IMR-90 (cell line): ENCODE data around the gene ZNF316. TPM values are rescaled to one million over a fixed set of nuclear protein-coding genes. Genes with fewer than 3 reads are reported as not detected.

Source experiments
- ATAC-seq: fragments of 200-7000 bp; cut with Tn5 transposase; 2 replicates; pipeline ENCODE4 v1.9.1; 2020; ENCODE audit warnings: low read depth, mild to moderate bottlenecking, moderate library complexity
- BruUV-seq: library from RNA; stranded (reverse); fragments of 400-500 nt; replicated peaks from 2 replicates; lab custom pipeline; 2021; lab: Mats Ljungman, UMichigan
- CTCF ChIA-PET: fragments of 300-600 bp; formaldehyde crosslinking; extraction: SDS; loops from one replicate; lab custom pipeline; 2021; ENCODE audit warnings: antibody characterized with exemption; lab: Yijun Ruan, JAX
- POLR2A ChIA-PET: fragments of 300-600 bp; sonication (Branson Sonifier 250); formaldehyde crosslinking; loops from one replicate; lab custom pipeline; 2022; ENCODE audit warnings: antibody characterized with exemption; ENCODE audit not compliant: unreplicated experiment; lab: Charles Lee
- DNase-seq: peaks from one replicate; pipeline ENCODE4 v3.0.0; 2013
- H2AFZ ChIP-seq: replicated peaks from 2 replicates; pipeline ENCODE3; 2013; ENCODE audit warnings: low read length, mild to moderate bottlenecking; ENCODE audit not compliant: poor library complexity
- H2AK5ac ChIP-seq: 2 replicates; pipeline ENCODE4 v1.6.1; 2013; ENCODE audit warnings: low read depth, low read length, inconsistent platforms
- H2AK9ac ChIP-seq: replicated peaks from 2 replicates; pipeline ENCODE3; 2013; ENCODE audit warnings: mild to moderate bottlenecking, low read depth, low read length, moderate library complexity; ENCODE audit not compliant: poor library complexity
- H2BK120ac ChIP-seq: 2 replicates; pipeline ENCODE4 v1.6.1; 2013; ENCODE audit warnings: low read depth, low read length, inconsistent platforms
- H2BK15ac ChIP-seq: 3 replicates; pipeline ENCODE4 v1.6.1; 2013; ENCODE audit warnings: low read depth, low read length, inconsistent platforms
- H2BK20ac ChIP-seq: 2 replicates; pipeline ENCODE4 v1.6.1; 2013; ENCODE audit warnings: low read depth, mild to moderate bottlenecking, inconsistent platforms, low read length, moderate library complexity
- H2BK5ac ChIP-seq: 2 replicates; pipeline ENCODE4 v1.6.1; 2013; ENCODE audit warnings: mild to moderate bottlenecking, low read depth, low read length, inconsistent platforms; ENCODE audit not compliant: poor library complexity, severe bottlenecking
- H3K14ac ChIP-seq: replicated peaks from 2 replicates; pipeline ENCODE4 v1.6.1; 2013; ENCODE audit warnings: low read depth, low read length, inconsistent platforms
- H3K18ac ChIP-seq: 2 replicates; pipeline ENCODE4 v1.6.1; 2013; ENCODE audit warnings: low read depth, low read length, control low read depth
- H3K23ac ChIP-seq: 2 replicates; pipeline ENCODE4 v1.6.1; 2013; ENCODE audit warnings: low read depth, low read length, inconsistent platforms
- H3K27ac ChIP-seq: 2 replicates; pipeline ENCODE4 v1.5.1; 2013; ENCODE audit warnings: mild to moderate bottlenecking, control low read depth, low read length; ENCODE audit not compliant: insufficient read depth
- H3K27me3 ChIP-seq: 2 replicates; pipeline ENCODE4 v1.6.1; 2013; ENCODE audit warnings: low read length; ENCODE audit not compliant: control insufficient read depth, insufficient read depth
- H3K36me3 ChIP-seq: 2 replicates; pipeline ENCODE4 v1.6.1; 2013; ENCODE audit warnings: low read length, mixed read lengths; ENCODE audit not compliant: control insufficient read depth, insufficient read depth
- H3K4ac ChIP-seq: 2 replicates; pipeline ENCODE4 v1.6.1; 2013; ENCODE audit warnings: low read depth, low read length, inconsistent platforms
- H3K4me1 ChIP-seq: 2 replicates; pipeline ENCODE4 v1.6.1; 2013; ENCODE audit warnings: low read length, mixed read lengths; ENCODE audit not compliant: control insufficient read depth, insufficient read depth
- H3K4me2 ChIP-seq: 2 replicates; pipeline ENCODE4 v1.6.1; 2013; ENCODE audit warnings: low read depth, mild to moderate bottlenecking, control low read depth, low read length, moderate library complexity
- H3K4me3 ChIP-seq: 2 replicates; pipeline ENCODE4 v1.5.1; 2013; ENCODE audit warnings: low read depth, mild to moderate bottlenecking, control low read depth, low read length, moderate library complexity; ENCODE audit not compliant: insufficient read depth
- H3K56ac ChIP-seq: 2 replicates; pipeline ENCODE4 v1.6.1; 2013; ENCODE audit warnings: low read length, inconsistent platforms; ENCODE audit not compliant: insufficient read depth; ENCODE audit errors: extremely low read depth
- H3K79me1 ChIP-seq, 2 experiments: 2 replicates each; pipeline ENCODE4 v1.6.1; 2013; ENCODE audit warnings: low read length in 2 of 2, inconsistent platforms in 1 of 2, low read depth in 1 of 2
- H3K9ac ChIP-seq: 2 replicates; pipeline ENCODE4 v1.6.1; 2013; ENCODE audit warnings: low read depth, low read length, control low read depth
- H3K9me1 ChIP-seq: 2 replicates; pipeline ENCODE4 v1.6.1; 2013; ENCODE audit warnings: low read length, inconsistent platforms; ENCODE audit not compliant: insufficient read depth
- H3K9me3 ChIP-seq: 2 replicates; pipeline ENCODE4 v1.6.1; 2013; ENCODE audit warnings: low read length; ENCODE audit not compliant: control insufficient read depth, insufficient read depth
- H4K20me1 ChIP-seq: 2 replicates; pipeline ENCODE4 v1.6.1; 2013; ENCODE audit warnings: low read length, inconsistent platforms; ENCODE audit not compliant: insufficient read depth
- H4K5ac ChIP-seq: 2 replicates; pipeline ENCODE4 v1.6.1; 2013; ENCODE audit warnings: mild to moderate bottlenecking, low read depth, low read length, control low read depth
- H4K8ac ChIP-seq, 2 experiments: 2 replicates each; pipeline ENCODE4 v1.6.1; 2013; ENCODE audit warnings: low read depth in 2 of 2, low read length in 2 of 2, control low read depth in 1 of 2, inconsistent platforms in 1 of 2
- H4K91ac ChIP-seq: 2 replicates; pipeline ENCODE4 v1.6.1; 2013; ENCODE audit warnings: low read depth, low read length, inconsistent platforms; ENCODE audit not compliant: insufficient read depth
- FOS ChIP-seq: fragments of 150-350 bp; IDR thresholded peaks from 2 replicates; pipeline ENCODE4 v1.6.1; 2016; ENCODE audit warnings: low read depth, low read length
- MAFK ChIP-seq: IDR thresholded peaks from 2 replicates; pipeline ENCODE4 v1.6.1; 2012; ENCODE audit warnings: low read depth, low read length, improper control_type of control experiment
- WGBS, 2 experiments: methylation state at CpG; one replicate each; pipeline versions ENCODE4 v1.1.5 to v1.1.7; 2013; ENCODE audit warnings: missing lambda C conversion rate in 2 of 2; ENCODE audit not compliant: insufficient read length in 1 of 2; ENCODE audit errors: extremely low coverage in 2 of 2; 5-methylcytosine and 5-hydroxymethylcytosine counted together
- dilution Hi-C: fragments of 300-500 bp; cut with HindIII; formaldehyde crosslinking; loops from one replicate; pipeline ENCODE4 v1.14.3; 2018; ENCODE audit warnings: low sequenced_read_pairs; ENCODE audit not compliant: unreplicated experiment
- in situ Hi-C: fragments of 300-500 bp; cut with MboI; formaldehyde crosslinking; loops from 3 replicates; pipeline ENCODE4 v1.14.3; 2019; ENCODE audit warnings: low sequenced_read_pairs, inconsistent platforms, mixed read lengths
- intact Hi-C: fragments of 100-400 bp; cut with micrococcal nuclease; formaldehyde crosslinking; loops from 2 replicates; pipeline ENCODE4 v1.10.0; 2022
- polyA plus RNA-seq, 3 experiments: library from polyadenylated mRNA; depleted of rRNA; stranded (reverse); fragments of >200 nt; gene quantifications; 2 replicates each; pipeline ENCODE4 v1.2.3, GENCODE V29; 2012; ENCODE audit warnings: low replicate concordance in 1 of 3
- total RNA-seq: library from RNA; depleted of rRNA; stranded (reverse); fragments of >200 nt; gene quantifications from 2 replicates; pipeline ENCODE4 v1.2.3, GENCODE V29; 2012

The ZNF316 gene
- total and polyA plus RNA-seq, 2 of the 4 experiments (the other 2 are of a cell fraction): 3.2 to 7.2 TPM

GRCh38 chr7:6649241-6649961 is 12.3 kb downstream of the ZNF316 start:
- H4K8ac ChIP-seq: no peak overlapping the region
- DNase-seq: no peak
- H2AK9ac ChIP-seq: peak overlapping the region; percentile 55
- ChIA-PET CTCF (no interaction called here), POLR2A (no interaction called here)
- no peak overlapping the region for H3K4ac ChIP-seq
- no peak overlapping the region for H2BK20ac ChIP-seq
- intact Hi-C loops: no loop called here
- H3K56ac ChIP-seq: no peak overlapping the region
- no peak overlapping the region for H3K4me3 ChIP-seq
- H3K4me1 ChIP-seq: no peaks in the 10 kb centered on the region
- no peak overlapping the region for H3K18ac ChIP-seq
- H2AK5ac ChIP-seq: no peak overlapping the region
- no peaks in the 10 kb centered on the region for H3K27me3 ChIP-seq
- H4K5ac ChIP-seq: no peak overlapping the region
- H2AFZ ChIP-seq: no peak overlapping the region
- no peak overlapping the region for H2BK120ac ChIP-seq
- dilution Hi-C loops: no loop called here
- peaks cover 35% of the 10 kb centered on the region for H3K9me3 ChIP-seq
- peaks cover 0 to 17% of the 10 kb centered on the region in 2 experiments; a peak in 1 of 4 replicates for H3K79me1 ChIP-seq
- H3K4me2 ChIP-seq: no peak overlapping the region
- no peaks in the 10 kb centered on the region for H3K9me1 ChIP-seq
- no peak overlapping the region for H2BK5ac ChIP-seq
- no peak for ATAC-seq
- no peak overlapping the region for H4K91ac ChIP-seq
- in situ Hi-C loops: no loop called here
- H3K23ac ChIP-seq: no peak overlapping the region
- no TSS peak for BruUV-seq
- no CpG with 5 or more reads among the region's 13 CpGs for WGBS, 2 experiments
- H3K14ac ChIP-seq: no peak overlapping the region
- H3K27ac ChIP-seq: no peak overlapping the region
- TF ChIP-seq MAFK (no peak), FOS (no peak)
- no peak overlapping the region for H3K9ac ChIP-seq
- peaks cover 76% of the 10 kb centered on the region for H3K36me3 ChIP-seq
- H2BK15ac ChIP-seq: no peak overlapping the region
- H4K20me1 ChIP-seq: peaks cover 4% of the 10 kb centered on the region; the same call in 1 of the 2 replicates
